DND-41 (cell line): ENCODE results near the gene SEC22A.

Source experiments
- ATAC-seq: fragments of 200-7000 bp; cut with Tn5 transposase; 3 replicates; pipeline ENCODE4 v1.9.1; 2021; ENCODE audit warnings: low read depth; ENCODE audit not compliant: insufficient read depth
- DNase-seq: peaks from one replicate; pipeline ENCODE4 v3.0.0-alpha.2; 2020
- H2AFZ ChIP-seq: 2 replicates; pipeline ENCODE4 v1.6.0; 2012; ENCODE audit warnings: low read depth, low read length
- H3K27ac ChIP-seq: 2 replicates; pipeline ENCODE4 v1.5.1; 2012; ENCODE audit warnings: low read length, inconsistent platforms
- H3K27me3 ChIP-seq: fragments of 200-600 bp; sonication (generic); 2 replicates; pipeline ENCODE4 v1.6.0; 2012; ENCODE audit warnings: low read length, mild to moderate bottlenecking, inconsistent platforms; ENCODE audit not compliant: insufficient read depth, poor library complexity
- H3K36me3 ChIP-seq: 2 replicates; pipeline ENCODE4 v1.5.1; 2012; ENCODE audit warnings: low read length, inconsistent platforms; ENCODE audit not compliant: insufficient read depth
- H3K4me1 ChIP-seq: 2 replicates; pipeline ENCODE4 v1.5.1; 2012; ENCODE audit warnings: mild to moderate bottlenecking, low read length; ENCODE audit not compliant: insufficient read depth
- H3K4me2 ChIP-seq: 2 replicates; pipeline ENCODE4 v1.6.0; 2012; ENCODE audit warnings: mild to moderate bottlenecking, moderate library complexity, low read length, inconsistent platforms; ENCODE audit not compliant: insufficient read depth
- H3K4me3 ChIP-seq, 2 experiments: fragments of 200-600 bp in 1 of 2; shearing (Covaris generic) in 1 of 2; 2 replicates each; pipeline ENCODE4 v1.5.1; 2012 to 2016; ENCODE audit warnings: inconsistent platforms in 2 of 2, low read length in 2 of 2, mild to moderate bottlenecking in 2 of 2, low read depth in 1 of 2, moderate library complexity in 1 of 2
- H3K79me2 ChIP-seq: 2 replicates; pipeline ENCODE4 v1.6.0; 2012; ENCODE audit warnings: low read length, inconsistent platforms; ENCODE audit not compliant: insufficient read depth
- H3K9ac ChIP-seq: 2 replicates; pipeline ENCODE4 v1.6.0; 2012; ENCODE audit warnings: low read depth, mild to moderate bottlenecking, inconsistent platforms, low read length, moderate library complexity
- H3K9me3 ChIP-seq: 2 replicates; pipeline ENCODE4 v1.5.1; 2012; ENCODE audit warnings: low read length, moderate library complexity, mild to moderate bottlenecking, inconsistent platforms; ENCODE audit not compliant: insufficient read depth, severe bottlenecking
- H4K20me1 ChIP-seq: 2 replicates; pipeline ENCODE4 v1.6.0; 2012; ENCODE audit warnings: low read length; ENCODE audit not compliant: insufficient read depth
- EZH2 ChIP-seq: IDR thresholded peaks from 3 replicates; pipeline ENCODE4 v1.6.1; 2012; ENCODE audit warnings: borderline replicate concordance, low read depth, mild to moderate bottlenecking, moderate library complexity, low read length, inconsistent platforms; ENCODE audit not compliant: severe bottlenecking
- TF ChIP-seq, protein P1 (sequence below): IDR thresholded peaks from 2 replicates; pipeline ENCODE4 v1.5.1; 2012; ENCODE audit warnings: borderline replicate concordance, low read length, moderate library complexity, mild to moderate bottlenecking; ENCODE audit not compliant: poor library complexity, severe bottlenecking; ENCODE audit errors: extremely low read depth

SEC22A gene

DNA sequence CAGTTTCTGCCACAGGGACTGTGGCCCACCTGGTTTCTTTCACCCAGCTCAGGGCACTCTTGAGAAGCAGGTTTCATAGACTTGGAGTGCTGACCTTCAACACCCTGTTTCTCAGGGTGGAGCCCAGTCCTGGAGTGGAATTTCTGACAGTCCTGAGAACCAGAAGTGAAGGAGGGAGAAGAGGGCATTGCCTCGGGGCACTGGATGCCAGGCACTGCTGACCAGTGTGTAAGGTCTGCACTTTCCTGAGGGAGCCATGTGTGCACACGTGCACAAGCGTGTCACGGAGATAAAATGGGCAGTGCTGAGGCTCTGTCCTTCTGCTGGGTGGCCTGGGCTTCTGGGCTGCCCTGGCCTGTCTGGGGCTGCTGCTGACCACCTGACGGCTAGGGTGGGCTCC is 118.5 kb downstream of the SEC22A start:
- Histone ChIP-seq H3K4me3 (no peak overlapping the region), H3K79me2 (no peaks in the 10 kb centered on the region), H2AFZ (no peak overlapping the region), H3K9me3 (no peaks in the 10 kb centered on the region), H3K9ac (no peak overlapping the region), H3K27ac (no peak overlapping the region), H3K4me2 (no peak overlapping the region), H3K4me1 (no peaks in the 10 kb centered on the region), H3K36me3 (no peaks in the 10 kb centered on the region), H3K27me3 (peaks cover 39% of the 10 kb centered on the region), H4K20me1 (peaks cover 7% of the 10 kb centered on the region; the same call in 1 of the 2 replicates)
- TF ChIP-seq, protein P1, sequence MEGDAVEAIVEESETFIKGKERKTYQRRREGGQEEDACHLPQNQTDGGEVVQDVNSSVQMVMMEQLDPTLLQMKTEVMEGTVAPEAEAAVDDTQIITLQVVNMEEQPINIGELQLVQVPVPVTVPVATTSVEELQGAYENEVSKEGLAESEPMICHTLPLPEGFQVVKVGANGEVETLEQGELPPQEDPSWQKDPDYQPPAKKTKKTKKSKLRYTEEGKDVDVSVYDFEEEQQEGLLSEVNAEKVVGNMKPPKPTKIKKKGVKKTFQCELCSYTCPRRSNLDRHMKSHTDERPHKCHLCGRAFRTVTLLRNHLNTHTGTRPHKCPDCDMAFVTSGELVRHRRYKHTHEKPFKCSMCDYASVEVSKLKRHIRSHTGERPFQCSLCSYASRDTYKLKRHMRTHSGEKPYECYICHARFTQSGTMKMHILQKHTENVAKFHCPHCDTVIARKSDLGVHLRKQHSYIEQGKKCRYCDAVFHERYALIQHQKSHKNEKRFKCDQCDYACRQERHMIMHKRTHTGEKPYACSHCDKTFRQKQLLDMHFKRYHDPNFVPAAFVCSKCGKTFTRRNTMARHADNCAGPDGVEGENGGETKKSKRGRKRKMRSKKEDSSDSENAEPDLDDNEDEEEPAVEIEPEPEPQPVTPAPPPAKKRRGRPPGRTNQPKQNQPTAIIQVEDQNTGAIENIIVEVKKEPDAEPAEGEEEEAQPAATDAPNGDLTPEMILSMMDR, result no peak
- no peak for TF ChIP-seq EZH2
- DNase-seq (no peak), ATAC-seq (no peak)

DNA sequence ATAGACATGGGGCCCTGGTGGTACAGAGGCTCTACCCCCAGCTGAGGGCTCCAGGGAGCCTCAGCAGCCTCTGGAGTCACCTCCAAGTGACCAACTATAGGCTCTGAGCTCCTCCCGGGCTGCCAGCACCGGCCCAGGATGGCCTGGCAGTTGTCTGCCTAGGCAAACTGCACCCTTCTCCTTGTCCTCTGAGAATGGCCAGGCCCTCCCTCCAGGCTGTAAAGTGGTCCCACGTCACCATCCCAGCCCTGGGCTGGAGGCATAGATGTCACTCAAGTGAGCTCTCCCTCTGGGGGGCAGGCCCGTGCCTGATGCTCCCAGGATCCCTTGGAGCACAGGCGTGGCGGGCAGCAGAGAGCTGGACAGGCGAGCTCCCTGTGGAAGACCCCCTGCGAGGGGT is 120.1 kb downstream of the SEC22A start:
- TF ChIP-seq, protein P1, result no peak
- no peak for TF ChIP-seq EZH2
- peaks cover 39% of the 10 kb centered on the region for H3K27me3 ChIP-seq

DNA sequence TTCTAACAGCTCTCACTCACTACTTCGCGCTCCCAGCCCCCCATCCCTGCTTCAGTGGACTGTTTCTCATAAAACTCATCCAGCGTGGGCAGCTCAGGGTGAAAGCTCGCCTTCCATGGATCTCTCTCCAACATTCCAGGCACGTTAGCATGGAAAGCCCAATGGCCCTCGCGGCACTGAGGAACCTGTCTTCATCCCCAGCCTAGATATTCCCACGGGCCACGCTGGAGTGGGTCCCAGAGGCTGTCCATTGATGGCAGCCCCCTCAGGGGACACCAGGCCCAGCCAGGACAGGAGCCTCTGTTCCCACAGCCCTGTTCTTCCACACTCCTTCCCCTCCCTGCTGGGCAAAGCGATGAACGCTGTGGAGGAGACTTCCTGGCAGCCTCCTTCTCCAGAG is 121.1 kb downstream of the SEC22A start:
- no peak for ATAC-seq
- Histone ChIP-seq H3K9me3 (no peaks in the 10 kb centered on the region), H3K36me3 (no peaks in the 10 kb centered on the region), H2AFZ (no peak overlapping the region), H3K27me3 (peaks cover 37% of the 10 kb centered on the region), H4K20me1 (peaks cover 11% of the 10 kb centered on the region), H3K79me2 (no peaks in the 10 kb centered on the region), H3K9ac (no peak overlapping the region), H3K4me3 (no peak overlapping the region), H3K27ac (no peak overlapping the region), H3K4me1 (no peaks in the 10 kb centered on the region), H3K4me2 (no peak overlapping the region)
- TF ChIP-seq, protein P1, result no peak
- no peak for TF ChIP-seq EZH2
- DNase-seq, result no peak

More for the DNA sequence above, 120.1 kb downstream of the SEC22A start:
- Histone ChIP-seq H2AFZ (no peak overlapping the region), H3K27ac (no peak overlapping the region), H3K9ac (no peak overlapping the region), H3K4me1 (no peaks in the 10 kb centered on the region), H3K4me2 (no peak overlapping the region), H3K36me3 (no peaks in the 10 kb centered on the region), H3K79me2 (no peaks in the 10 kb centered on the region), H4K20me1 (peaks cover 11% of the 10 kb centered on the region), H3K4me3 (no peak overlapping the region), H3K9me3 (no peaks in the 10 kb centered on the region)
- no peak for ATAC-seq
- no peak for DNase-seq
